ENCODE measurements around the gene B4GAT1. TPM values are rescaled to one million over a fixed set of nuclear protein-coding genes. Genes with fewer than 3 reads are reported as not detected.
"Not testable (repeated sequence)": the region's sequence is repeated elsewhere in the genome, so short reads cannot be mapped to it uniquely, and the experiment has no call there.

Gene B4GAT1
- total and polyA plus RNA-seq, 8 donors, result 3.5 to 22.3 (median 17.4) TPM

DNA sequence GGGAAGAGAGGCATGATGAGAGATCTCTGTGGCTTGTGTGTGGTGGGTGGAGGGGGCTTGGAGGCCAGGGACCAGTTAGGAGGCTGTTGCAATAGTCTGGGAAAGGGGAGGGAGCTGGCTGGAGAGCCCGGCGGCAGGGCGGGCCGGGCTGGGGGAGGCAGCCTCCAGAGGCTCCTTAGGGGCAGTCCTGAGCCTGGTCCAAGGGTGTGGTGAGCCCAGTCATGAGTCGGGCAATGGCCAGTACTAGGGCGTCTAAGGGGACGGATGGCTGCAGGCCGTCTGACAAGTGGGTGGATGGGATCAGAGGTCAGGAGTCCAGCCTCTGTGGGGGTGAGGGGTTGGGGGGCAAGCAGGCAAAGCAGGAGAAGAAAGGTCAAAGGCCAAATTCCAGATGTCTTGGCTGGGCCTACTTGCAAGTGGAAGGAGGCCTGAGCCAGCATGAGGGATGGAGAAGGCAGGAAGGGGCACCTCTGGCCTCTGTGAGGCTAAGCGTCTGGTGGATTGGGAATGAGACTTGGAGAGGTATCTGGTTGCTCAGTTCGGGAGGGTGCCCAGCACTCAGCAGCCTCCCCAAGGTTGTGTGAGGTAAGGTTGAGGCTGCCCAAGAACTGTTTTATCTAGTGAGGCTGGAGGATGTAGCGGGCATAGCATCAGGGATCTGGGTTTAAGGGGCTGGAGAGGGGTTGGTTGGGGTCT, 24.5 kb downstream of the B4GAT1 start:
- peak in 1 of 2 donors; percentile 51 for DNase-seq
- Histone ChIP-seq H3K4me3 (no peak overlapping the region), H3K27ac (no peak overlapping the region), H3K9me3 (no peaks in the 10 kb centered on the region), H3K36me3 (no peaks in the 10 kb centered on the region), H3K4me1 (peaks cover 26 to 36% (median 31%) of the 10 kb centered on the region in 4 donors), H3K27me3 (no peaks in the 10 kb centered on the region)
- TF ChIP-seq POLR2AphosphoS5 (IDR thresholded peaks at IDR 0.05) (no peak), EP300 (IDR thresholded peaks at IDR 0.05) (no peak), POLR2A (IDR thresholded peaks at IDR 0.05) (no peak)
- TF ChIP-seq, protein P1, sequence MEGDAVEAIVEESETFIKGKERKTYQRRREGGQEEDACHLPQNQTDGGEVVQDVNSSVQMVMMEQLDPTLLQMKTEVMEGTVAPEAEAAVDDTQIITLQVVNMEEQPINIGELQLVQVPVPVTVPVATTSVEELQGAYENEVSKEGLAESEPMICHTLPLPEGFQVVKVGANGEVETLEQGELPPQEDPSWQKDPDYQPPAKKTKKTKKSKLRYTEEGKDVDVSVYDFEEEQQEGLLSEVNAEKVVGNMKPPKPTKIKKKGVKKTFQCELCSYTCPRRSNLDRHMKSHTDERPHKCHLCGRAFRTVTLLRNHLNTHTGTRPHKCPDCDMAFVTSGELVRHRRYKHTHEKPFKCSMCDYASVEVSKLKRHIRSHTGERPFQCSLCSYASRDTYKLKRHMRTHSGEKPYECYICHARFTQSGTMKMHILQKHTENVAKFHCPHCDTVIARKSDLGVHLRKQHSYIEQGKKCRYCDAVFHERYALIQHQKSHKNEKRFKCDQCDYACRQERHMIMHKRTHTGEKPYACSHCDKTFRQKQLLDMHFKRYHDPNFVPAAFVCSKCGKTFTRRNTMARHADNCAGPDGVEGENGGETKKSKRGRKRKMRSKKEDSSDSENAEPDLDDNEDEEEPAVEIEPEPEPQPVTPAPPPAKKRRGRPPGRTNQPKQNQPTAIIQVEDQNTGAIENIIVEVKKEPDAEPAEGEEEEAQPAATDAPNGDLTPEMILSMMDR (IDR thresholded peaks at IDR 0.05), result no peak
- intact Hi-C loops (cut with DNase I; ENCODE audit: low total_unique reads), result no loop called here
- WGBS, 5 donors, result 82 to 90% (median 87%) methylated on average over 10 to 11 of the region's 11 CpGs

DNA sequence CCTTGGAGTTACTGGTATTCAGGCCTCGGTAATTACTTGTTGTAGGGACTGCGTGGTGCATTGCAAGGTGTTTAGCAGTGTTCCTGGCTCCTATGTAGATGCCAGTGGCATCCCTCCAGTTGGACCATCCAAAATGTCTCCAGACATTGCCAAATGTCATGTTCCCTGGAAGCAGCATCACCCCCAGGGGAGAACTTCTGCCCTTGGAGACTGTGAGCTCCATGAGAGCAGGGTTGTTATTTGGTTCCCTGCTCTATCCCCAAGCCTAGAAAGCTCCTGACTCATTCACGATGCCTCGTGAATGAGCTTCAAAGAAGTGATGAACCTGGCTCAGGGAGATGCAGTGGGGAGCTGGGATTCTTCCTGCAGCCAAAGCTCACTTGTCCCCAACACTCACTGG, 25.8 kb downstream of the B4GAT1 start:
- Histone ChIP-seq H3K27ac (no peak overlapping the region), H3K4me1 (peaks cover 31 to 37% (median 33%) of the 10 kb centered on the region in 4 donors), H3K9me3 (no peaks in the 10 kb centered on the region), H3K27me3 (peaks cover 0 to 7% (median 0%) of the 10 kb centered on the region in 3 donors), H3K4me3 (no peak overlapping the region), H3K36me3 (no peaks in the 10 kb centered on the region)
- 79 to 93% (median 90%) methylated on average over 4 of the region's 4 CpGs for WGBS, 5 donors
- no peak for DNase-seq
- TF ChIP-seq POLR2AphosphoS5 (IDR thresholded peaks at IDR 0.05), result no peak
- TF ChIP-seq POLR2A (IDR thresholded peaks at IDR 0.05), result no peak
- TF ChIP-seq EP300 (IDR thresholded peaks at IDR 0.05), result no peak
- TF ChIP-seq, protein P1 (IDR thresholded peaks at IDR 0.05), result no peak
- intact Hi-C loops (cut with DNase I; ENCODE audit: low total_unique reads), result no loop called here

DNA sequence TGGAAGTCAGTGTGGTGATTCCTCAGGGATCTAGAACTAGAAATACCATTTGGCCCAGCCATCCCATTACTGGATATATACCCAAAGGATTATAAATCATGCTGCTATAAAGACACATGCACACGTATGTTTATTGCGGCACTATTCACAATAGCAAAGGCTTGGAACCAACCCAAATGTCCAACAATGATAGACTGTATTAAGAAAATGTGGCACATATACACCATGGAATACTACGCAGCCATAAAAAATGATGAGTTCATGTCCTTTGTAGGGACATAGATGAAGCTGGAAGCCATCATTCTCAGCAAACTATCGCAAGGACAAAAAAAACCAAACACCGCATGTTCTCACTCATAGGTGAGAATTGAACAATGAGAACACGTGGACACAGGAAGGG, 26.7 kb downstream of the B4GAT1 start:
- peaks cover 32 to 36% (median 33%) of the 10 kb centered on the region in 4 donors for H3K4me1 ChIP-seq
- intact Hi-C loops (cut with DNase I; ENCODE audit: low total_unique reads); H3K27ac ChIP-seq; H3K36me3 ChIP-seq; H3K4me3 ChIP-seq; DNase-seq; H3K9me3 ChIP-seq: not testable (repeated sequence)
- 87 to 94% (median 91%) methylated on average over 6 of the region's 6 CpGs for WGBS, 5 donors
- peaks cover 0 to 12% (median 0%) of the 10 kb centered on the region in 3 donors for H3K27me3 ChIP-seq

DNA sequence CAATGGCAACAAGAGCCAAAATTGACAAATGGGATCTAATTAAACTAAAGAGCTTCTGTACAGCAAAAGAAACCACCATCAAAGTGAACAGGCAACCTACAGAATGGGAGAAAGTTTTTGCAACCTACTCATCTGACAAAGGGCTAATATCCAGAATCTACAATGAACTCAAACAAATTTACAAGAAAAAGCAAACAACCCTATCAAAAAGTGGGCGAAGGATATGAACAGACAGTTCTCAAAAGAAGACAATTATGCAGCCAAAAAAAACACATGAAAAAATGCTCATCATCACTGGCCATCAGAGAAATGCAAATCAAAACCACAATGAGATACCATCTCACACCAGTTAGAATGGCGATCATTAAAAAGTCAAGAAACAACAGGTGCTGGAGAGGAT, 27.1 kb downstream of the B4GAT1 start:
- H3K4me3 ChIP-seq; DNase-seq; H3K36me3 ChIP-seq; H3K9me3 ChIP-seq; intact Hi-C loops (cut with DNase I; ENCODE audit: low total_unique reads); H3K27ac ChIP-seq: not testable (repeated sequence)
- peaks cover 33 to 38% (median 37%) of the 10 kb centered on the region in 4 donors for H3K4me1 ChIP-seq
- WGBS, 5 donors, result 35 to 76% (median 69%) methylated on average over 1 to 2 of the region's 2 CpGs
- peaks cover 0 to 12% (median 0%) of the 10 kb centered on the region in 3 donors for H3K27me3 ChIP-seq

DNA sequence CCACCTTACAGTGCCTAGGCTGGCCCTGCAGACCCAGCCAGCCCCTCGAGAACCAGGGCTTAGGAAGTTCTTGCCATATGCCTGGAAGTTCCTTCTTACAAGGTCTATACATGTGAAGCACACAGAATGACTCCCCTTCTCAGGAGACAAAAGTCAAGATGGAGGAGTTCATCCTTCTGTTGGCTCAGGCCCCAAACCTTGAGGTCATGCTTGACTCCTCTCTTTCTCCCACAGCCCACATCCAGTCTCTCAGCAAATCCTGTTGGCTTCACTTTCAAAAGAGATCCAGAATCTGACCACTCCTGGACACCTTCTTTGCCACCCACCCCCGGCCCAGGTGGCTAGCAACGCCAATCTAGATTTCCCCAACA, 28.8 kb downstream of the B4GAT1 start:
- DNase-seq, result peak in 1 of 2 donors; percentile 60
- Histone ChIP-seq H3K27ac (peak overlapping the region in 4 of 5 donors; percentile 84 to 94 (median 86)), H3K9me3 (no peaks in the 10 kb centered on the region), H3K4me3 (no peak overlapping the region), H3K27me3 (peaks cover 0 to 12% (median 0%) of the 10 kb centered on the region in 3 donors), H3K4me1 (peaks cover 38 to 55% (median 52%) of the 10 kb centered on the region in 4 donors), H3K36me3 (no peaks in the 10 kb centered on the region)
- intact Hi-C loops (cut with DNase I; ENCODE audit: low total_unique reads), result loop anchor here (10.0 kb wide), 1 partner anchor 66 kb away; no protein-coding TSS in a partner anchor
- TF ChIP-seq EP300 (IDR thresholded peaks at IDR 0.05) (no peak), POLR2A (IDR thresholded peaks at IDR 0.05) (no peak), POLR2AphosphoS5 (IDR thresholded peaks at IDR 0.05) (no peak)
- TF ChIP-seq, protein P1 (IDR thresholded peaks at IDR 0.05), result no peak
- 66 to 84% (median 82%) methylated on average over 3 of the region's 3 CpGs for WGBS, 5 donors

Measured in stomach (tissue), 9 donors.